H54 (cell line): Measurements from ENCODE around the gene VIL1.

Source experiments
- DNase-seq: peaks from one replicate; pipeline ENCODE4 v3.0.0; 2011; ENCODE audit warnings: low spot score, mixed read lengths; ENCODE audit not compliant: insufficient read length
- FAIRE-seq: peaks from 3 replicates; lab custom pipeline; 2011; peaks lifted over from hg19 to GRCh38; lab: Jason Lieb, UNC
- POLR2A ChIP-seq: IDR thresholded peaks from 2 replicates; pipeline ENCODE4 v1.6.1; 2011; ENCODE audit warnings: low read depth, mild to moderate bottlenecking, low read length

VIL1 gene

DNA sequence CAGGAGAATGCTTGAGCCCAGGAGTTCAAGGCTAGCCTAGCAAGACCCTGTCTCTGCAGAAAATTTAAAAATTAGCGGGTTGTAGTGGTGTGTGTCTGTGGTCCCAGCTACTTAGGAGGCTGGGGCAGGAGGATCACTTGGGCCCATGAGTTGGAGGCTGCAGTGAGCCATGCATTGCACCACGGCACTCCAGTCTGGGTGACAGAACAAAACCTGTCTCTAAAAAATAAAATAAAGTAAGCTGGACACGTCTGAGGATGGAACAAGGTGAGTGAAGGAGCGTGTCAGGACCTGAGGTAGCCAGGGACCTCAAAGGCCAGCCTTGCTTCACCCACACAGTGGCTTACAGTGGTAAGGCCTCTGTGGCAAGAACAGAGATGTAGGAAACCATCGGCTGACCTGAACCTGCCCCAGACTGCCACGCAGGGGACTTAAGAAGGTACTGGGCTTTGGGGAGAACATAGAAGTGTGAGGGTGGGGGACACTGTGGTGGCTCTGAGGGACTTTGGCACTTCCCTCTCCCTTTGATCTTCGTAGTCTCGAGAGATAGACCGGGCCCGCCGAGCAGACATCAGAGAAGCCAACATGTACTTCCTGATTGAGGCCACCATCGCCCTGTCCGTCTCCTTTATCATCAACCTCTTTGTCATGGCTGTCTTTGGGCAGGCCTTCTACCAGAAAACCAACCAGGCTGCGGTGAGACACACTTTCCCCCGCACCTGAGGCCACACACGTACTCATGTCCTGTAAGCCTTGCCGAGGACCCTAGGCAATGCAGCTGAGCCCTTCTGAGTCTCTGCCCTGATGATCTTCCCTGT lies 29.4 kb upstream of the VIL1 start:
- FAIRE-seq = no peak
- DNase-seq = no peak
- TF ChIP-seq POLR2A = no peak

DNA sequence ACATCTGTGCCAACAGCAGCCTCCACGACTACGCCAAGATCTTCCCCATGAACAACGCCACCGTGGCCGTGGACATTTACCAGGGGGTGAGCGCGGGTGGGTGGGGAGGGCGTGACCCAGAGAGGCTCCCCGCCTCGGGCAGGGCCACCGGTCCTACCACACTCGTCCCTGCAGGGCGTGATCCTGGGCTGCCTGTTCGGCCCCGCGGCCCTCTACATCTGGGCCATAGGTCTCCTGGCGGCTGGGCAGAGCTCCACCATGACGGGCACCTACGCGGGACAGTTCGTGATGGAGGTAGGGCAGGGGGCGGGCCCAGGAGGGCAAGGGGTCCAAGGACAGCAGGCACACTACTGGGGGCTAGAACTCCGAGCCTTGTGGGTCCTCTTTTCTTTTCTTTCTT lies 27.7 kb upstream of the VIL1 start:
- FAIRE-seq = no peak
- no peak for TF ChIP-seq POLR2A
- no peak for DNase-seq

DNA sequence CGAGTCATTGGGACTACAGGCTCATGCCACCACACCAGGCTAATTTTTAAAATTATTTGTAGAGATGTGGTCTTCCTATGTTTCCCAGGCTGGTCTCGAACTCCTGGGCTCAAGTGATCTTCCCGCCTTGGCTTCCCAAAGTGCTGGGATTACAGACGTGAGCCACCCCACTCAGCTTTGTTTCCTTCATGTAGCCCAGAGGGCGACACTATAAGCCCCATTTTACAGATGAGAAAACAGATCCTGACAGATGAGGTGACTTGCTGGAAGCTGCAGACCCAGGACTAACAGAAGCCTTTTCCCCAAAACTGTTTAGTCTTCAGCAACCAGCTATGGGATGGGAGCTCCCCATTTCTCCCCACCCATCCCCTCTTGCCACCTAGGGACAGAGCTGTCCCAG lies 26.5 kb upstream of the VIL1 start:
- DNase-seq = no peak
- no peak for FAIRE-seq
- TF ChIP-seq POLR2A = no peak

DNA sequence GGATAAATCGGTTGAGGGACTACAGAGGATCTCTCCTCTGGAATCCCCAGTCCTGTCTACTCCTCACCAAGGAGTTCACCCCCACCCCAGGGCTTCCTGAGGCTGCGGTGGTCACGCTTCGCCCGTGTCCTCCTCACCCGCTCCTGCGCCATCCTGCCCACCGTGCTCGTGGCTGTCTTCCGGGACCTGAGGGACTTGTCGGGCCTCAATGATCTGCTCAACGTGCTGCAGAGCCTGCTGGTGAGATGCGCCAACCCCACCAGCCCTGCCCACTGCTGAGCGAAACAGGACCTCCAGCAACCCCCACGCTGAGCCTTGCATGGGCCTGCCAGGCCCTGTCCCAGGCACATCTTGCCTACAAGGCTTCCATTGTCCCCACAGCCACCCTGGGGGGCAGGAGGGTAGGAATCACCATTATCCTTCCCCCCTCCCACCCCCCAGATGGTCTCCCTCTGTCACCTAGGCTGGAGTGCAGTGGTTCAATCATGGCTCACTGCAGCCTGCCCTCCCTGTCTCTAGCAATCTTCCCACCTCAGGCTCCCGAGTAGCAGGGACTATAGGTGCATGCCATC lies 25.9 kb upstream of the VIL1 start:
- FAIRE-seq (no peak), DNase-seq (no peak)
- TF ChIP-seq POLR2A = no peak

DNA sequence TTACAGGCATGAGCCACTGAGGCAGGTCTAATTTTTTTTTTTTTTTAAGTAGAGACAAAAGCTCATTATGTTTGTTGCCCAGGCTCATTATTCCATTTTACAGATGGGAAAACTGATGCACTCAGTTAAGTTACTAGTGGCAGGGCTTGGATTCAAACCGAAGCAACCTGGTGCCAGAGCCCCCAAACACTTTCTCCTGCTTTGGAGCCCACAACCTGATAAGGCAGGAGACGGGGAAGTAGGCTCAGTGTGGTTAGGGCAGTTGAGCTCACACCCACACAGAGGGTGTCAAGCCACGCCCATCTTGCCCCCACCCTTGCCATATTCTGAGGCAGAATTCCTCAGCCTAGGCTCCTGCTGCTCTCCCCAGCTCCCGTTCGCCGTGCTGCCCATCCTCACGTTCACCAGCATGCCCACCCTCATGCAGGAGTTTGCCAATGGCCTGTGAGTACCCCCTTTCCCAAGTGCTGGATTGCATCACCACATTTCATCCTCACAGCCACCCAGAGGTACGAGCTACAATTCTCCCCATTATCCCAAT lies 25.1 kb upstream of the VIL1 start:
- no peak for DNase-seq

DNA sequence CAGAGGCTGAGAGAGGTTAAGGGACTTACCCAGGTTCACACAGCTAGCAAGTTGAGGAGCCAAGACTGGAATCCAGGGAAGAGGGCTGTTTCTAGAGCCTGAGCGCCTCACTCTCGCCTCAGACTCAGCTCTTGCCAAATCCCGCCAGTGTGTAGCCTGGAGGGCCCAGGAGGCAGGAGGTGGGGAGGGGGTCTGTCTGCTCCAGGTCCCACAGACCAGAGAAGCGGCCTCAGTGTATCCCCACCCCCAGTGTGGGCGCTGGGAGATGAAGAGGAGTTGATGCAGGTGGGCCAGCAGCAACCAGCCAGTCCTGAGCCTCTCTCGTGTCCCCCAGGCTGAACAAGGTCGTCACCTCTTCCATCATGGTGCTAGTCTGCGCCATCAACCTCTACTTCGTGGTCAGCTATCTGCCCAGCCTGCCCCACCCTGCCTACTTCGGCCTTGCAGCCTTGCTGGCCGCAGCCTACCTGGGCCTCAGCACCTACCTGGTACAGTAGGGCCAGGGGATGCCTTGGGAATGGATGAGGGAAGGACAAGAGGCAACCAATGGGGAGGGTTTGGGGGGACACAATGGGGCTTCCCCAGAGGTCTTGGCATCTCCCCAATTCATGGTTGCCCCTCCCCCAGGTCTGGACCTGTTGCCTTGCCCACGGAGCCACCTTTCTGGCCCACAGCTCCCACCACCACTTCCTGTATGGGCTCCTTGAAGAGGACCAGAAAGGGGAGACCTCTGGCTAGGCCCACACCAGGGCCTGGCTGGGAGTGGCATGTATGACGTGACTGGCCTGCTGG lies 24.4 kb upstream of the VIL1 start:
- FAIRE-seq = no peak
- no peak for TF ChIP-seq POLR2A
- DNase-seq = no peak

More for the DNA sequence above, 25.1 kb upstream of the VIL1 start:
- TF ChIP-seq POLR2A = no peak
- no peak for FAIRE-seq

DNA sequence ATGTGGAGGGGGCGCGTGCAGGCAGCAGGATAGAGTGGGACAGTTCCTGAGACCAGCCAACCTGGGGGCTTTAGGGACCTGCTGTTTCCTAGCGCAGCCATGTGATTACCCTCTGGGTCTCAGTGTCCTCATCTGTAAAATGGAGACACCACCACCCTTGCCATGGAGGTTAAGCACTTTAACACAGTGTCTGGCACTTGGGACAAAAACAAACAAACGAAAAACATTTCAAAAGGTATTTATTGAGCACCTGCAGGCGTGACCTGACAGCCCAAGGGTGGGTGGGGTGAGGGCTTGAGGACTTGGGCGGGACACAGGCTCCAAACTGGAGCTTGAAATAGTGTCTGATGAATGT lies 23.9 kb upstream of the VIL1 start:
- FAIRE-seq (no peak), DNase-seq (no peak)
- TF ChIP-seq POLR2A = no peak

DNA sequence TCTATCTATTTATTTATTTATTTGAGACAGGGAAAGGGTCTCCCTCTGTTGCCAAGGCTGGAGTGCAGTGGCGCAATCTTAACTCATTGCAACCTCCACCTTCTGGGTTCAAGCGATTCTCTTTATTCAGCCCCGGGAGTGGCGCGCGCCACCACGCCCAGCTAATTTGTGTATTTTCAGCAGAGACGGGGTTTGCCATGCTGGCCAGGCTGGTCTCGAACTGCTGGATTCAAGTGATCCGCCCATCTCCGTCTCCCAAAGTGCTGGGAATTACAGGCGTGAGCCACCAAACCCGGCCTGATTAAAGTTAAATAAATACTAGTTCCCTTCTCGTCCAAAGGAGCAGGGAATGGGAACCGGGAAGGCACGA lies 23.5 kb upstream of the VIL1 start:
- DNase-seq (no peak), FAIRE-seq (no peak)
- no peak for TF ChIP-seq POLR2A

DNA sequence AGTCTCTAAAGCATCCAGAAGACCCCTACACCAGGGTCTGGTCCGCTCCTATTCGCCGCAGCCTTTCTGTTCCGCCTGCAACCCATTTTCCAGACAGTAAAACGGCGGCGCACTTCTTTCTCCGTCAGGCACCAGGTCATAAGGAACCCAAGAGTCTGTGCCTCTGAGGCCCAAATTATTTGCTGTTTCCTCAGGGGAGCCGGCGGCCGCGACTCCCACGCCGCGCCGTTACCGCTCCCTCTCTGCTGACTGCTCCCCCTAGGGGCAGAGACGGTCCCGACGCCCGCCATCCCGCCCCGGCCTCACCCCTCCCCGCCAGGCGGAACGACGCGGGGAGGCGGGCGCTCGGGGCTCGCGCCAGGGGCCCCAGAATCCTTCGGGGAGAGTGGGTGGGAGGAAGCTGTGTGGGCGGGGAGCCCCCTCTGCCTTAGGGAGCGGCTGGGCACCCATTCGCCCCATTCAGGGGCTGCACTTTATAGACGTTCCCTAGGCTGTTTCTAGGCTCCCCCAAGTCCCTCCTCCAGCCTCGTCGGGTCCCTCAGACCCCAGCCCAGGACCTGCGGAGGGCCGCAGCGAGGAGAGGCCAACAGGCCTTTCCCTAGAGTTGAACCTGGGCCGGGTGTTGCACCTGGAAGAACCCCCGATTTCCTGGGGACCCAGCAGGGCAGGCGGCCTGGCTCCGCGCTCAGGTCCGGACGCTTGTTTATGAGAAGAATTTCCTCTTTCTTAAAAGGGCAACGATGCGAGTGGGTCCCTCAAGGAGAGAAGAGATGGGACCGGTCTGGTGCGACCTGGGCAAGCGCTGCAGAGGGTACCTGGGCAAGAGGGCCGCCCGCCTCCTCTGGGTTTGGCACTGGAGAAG lies 22.9 kb upstream of the VIL1 start:
- peak; percentile 62 for FAIRE-seq
- DNase-seq = peak; percentile 89
- TF ChIP-seq POLR2A = no peak

DNA sequence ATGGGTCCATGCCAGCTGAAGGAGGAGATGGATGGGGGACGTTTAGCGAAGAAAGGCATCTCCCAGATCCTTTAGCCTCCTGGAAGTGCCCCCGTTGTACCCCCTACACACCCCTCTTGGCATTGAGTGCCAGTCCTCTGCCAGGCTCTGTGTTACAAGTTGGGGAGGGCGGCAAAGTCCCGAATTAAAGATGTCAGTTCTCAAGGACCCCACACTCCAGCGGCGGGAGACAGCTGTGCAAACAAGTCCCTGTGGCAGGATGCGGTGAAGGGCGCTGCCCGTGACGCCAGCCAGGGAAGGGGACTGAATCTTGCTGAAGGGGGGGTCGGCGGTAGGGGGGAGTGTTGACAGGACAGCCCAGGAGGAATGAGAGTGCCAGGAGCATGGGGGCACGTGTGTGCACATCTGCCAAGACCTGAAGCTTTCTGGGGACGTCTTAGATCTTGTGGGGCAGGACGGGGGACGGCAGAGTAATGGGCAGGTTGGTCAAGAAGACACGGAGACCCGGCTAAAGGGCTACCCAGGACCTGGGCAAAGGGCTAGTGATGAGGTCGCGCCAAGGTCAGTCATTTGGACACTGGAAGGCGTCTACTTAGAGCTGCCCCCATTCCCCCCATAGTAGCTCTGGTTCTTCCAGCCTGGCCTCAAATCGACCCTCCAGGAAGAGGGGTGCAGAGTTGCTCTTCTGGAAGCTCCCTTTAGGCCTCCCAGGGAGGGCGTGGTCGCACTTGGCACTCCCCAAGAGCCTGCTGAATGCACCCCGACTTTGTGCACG lies 22.0 kb upstream of the VIL1 start:
- peak; percentile 37; the same call in 1 of the 2 replicates for TF ChIP-seq POLR2A
- FAIRE-seq (no peak), DNase-seq (peak; percentile 81)

DNA sequence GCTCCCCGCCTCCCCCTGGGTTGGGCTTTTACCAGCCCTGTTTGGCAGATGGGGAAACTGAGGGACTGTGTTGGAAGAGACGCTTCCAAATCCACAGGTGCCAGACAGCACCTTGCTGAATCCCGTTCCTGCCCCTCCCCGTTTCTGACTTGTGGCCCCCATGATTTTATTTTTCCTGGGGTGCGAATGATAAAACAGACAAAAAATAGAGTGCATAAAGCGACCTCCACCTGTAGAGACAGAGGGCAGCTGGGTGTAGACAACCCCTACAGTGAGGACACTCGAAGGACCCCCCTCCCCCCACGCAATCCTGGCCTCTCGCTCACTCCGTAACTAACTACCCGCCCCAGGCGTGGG lies 21.5 kb upstream of the VIL1 start:
- DNase-seq (no peak), FAIRE-seq (no peak)
- no peak for TF ChIP-seq POLR2A

DNA sequence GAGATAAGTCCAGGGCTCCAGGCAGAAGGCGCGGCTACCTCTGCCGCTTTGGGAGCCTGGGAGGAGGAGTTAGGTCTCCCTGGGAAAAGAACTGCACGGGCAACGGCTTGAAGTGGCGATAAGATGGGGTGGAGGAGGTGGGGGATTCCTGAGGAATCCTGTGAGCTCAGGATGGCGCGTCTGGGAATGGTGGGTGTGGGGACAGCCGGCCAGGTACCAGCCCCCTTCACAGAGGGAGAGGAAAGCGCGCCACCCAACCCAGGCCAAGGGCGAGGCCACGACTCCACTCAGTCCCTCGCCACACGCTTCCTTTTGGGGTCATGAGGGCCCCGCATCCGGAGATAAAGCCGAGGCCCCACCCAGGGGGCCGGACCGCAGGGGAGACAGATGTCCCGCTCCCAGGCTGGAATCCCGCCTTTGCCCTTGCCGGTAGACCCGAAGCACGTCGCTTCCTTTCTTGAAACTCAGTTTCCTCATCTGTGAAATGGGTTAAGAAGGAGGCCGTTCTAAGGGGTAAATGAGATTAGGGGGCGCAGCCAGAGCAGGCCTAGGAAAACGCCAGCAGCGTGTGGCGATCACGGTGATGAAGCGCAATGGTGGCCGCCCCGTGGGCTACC lies 21.0 kb upstream of the VIL1 start:
- TF ChIP-seq POLR2A = no peak
- DNase-seq = peak; percentile 76
- no peak for FAIRE-seq
